Measurements from ENCODE around the gene AADAT.
"Not testable (repeated sequence)": the region's sequence is repeated elsewhere in the genome, so short reads cannot be mapped to it uniquely, and the experiment has no call there.

The AADAT gene

GRCh38 chr4:170052919-170053318, 36.8 kb downstream of the AADAT start:
- TF ChIP-seq CTCF (IDR thresholded peaks at IDR 0.05; ENCODE audit: insufficient read depth, low read depth, low read length, missing control alignments), result no peak
- H3K4me3 ChIP-seq (ENCODE audit: low read depth, low read length), result no peak overlapping the region
- DNase-seq (ENCODE audit: low read depth), result no peak

GRCh38 chr4:170051402-170051801, 38.4 kb downstream of the AADAT start:
- H3K4me3 ChIP-seq (ENCODE audit: low read depth, low read length), result no peak overlapping the region
- no peak for TF ChIP-seq CTCF (IDR thresholded peaks at IDR 0.05; ENCODE audit: insufficient read depth, low read depth, low read length, missing control alignments)
- DNase-seq (ENCODE audit: low read depth), result no peak

GRCh38 chr4:170049766-170050165, 40.0 kb downstream of the AADAT start:
- no peak for DNase-seq (ENCODE audit: low read depth)
- H3K4me3 ChIP-seq (ENCODE audit: low read depth, low read length), result no peak overlapping the region
- no peak for TF ChIP-seq CTCF (IDR thresholded peaks at IDR 0.05; ENCODE audit: insufficient read depth, low read depth, low read length, missing control alignments)

GRCh38 chr4:170047771-170048354, 41.9 kb downstream of the AADAT start:
- H3K4me3 ChIP-seq (ENCODE audit: low read depth, low read length), result no peak overlapping the region
- TF ChIP-seq CTCF (IDR thresholded peaks at IDR 0.05; ENCODE audit: insufficient read depth, low read depth, low read length, missing control alignments), result peak; percentile 69
- peak; percentile 68 for DNase-seq (ENCODE audit: low read depth)

- H3K4me3 ChIP-seq (ENCODE audit: low read depth, low read length); DNase-seq (ENCODE audit: low read depth): not testable (repeated sequence)
These were observed 43.6 kb downstream of the AADAT start for GRCh38 chr4:170046156-170046555.

GRCh38 chr4:170040031-170040680, 49.6 kb downstream of the AADAT start:
- no peak for TF ChIP-seq CTCF (IDR thresholded peaks at IDR 0.05; ENCODE audit: insufficient read depth, low read depth, low read length, missing control alignments)
- no peak overlapping the region for H3K4me3 ChIP-seq (ENCODE audit: low read depth, low read length)
- DNase-seq (ENCODE audit: low read depth), result no peak

- DNase-seq (ENCODE audit: low read depth), result no peak
- H3K4me3 ChIP-seq (ENCODE audit: low read depth, low read length), result no peak overlapping the region
- TF ChIP-seq CTCF (IDR thresholded peaks at IDR 0.05; ENCODE audit: insufficient read depth, low read depth, low read length, missing control alignments), result no peak
These were observed 51.0 kb downstream of the AADAT start for GRCh38 chr4:170038769-170039168.

Measured in GM12865 (cell line).